ENCODE data around the gene GAMT. TPM values are rescaled to one million over a fixed set of nuclear protein-coding genes. Genes with fewer than 3 reads are reported as not detected.

The GAMT gene
- total RNA-seq, 1 experiment from 2014 or later: 27.7 TPM

DNA sequence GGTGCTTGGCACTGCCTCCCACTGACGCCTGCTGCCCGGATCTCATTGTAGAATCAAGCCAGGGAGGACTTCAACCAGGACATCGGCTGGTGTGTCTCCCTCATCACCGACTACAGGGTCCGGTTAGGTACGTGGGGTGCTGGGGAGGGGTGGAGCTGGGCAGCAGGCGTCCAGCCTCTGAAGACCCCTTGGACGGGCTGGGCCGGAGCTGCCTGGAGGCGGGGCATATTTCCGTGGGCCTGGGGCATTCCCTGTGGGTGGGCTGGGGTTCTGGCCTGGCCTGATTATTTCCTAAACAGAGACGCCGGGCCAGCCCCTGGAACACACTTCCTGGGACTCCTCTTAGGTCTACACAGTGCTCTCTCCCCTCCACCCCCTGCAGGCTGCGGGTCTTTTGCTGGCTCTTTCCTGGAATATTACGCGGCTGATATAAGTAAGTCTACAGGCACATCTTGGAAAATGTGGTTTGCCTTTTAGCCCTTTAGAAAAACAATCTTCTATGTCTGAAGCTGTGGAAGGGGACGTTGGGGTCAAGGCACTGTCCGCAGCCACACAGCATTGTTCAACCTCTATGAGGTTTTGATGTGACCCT, 32.0 kb downstream of the GAMT start:
- Mint-ChIP-seq H3K9me3 (no peaks in the 10 kb centered on the region), H3K4me1 (no peaks in the 10 kb centered on the region), H3K27ac (no peak overlapping the region), H3K4me3 (no peak overlapping the region), H3K27me3 (ENCODE audit: low read depth) (no peaks in the 10 kb centered on the region), H3K36me3 (peaks cover 39% of the 10 kb centered on the region)
- no peak for TF ChIP-seq NR2C2 (CRISPR knock-in tag; IDR thresholded peaks at IDR 0.05)
- TF ChIP-seq ETV6 (CRISPR knock-in tag; IDR thresholded peaks at IDR 0.05): no peak
- TF ChIP-seq ZBTB21 (CRISPR knock-in tag; IDR thresholded peaks at IDR 0.05; ENCODE audit: borderline replicate concordance): no peak
- TF ChIP-seq NFATC4 (CRISPR knock-in tag; IDR thresholded peaks at IDR 0.05): no peak
- no peak for TF ChIP-seq JAZF1 (CRISPR knock-in tag; IDR thresholded peaks at IDR 0.05)
- TF ChIP-seq, protein P1, sequence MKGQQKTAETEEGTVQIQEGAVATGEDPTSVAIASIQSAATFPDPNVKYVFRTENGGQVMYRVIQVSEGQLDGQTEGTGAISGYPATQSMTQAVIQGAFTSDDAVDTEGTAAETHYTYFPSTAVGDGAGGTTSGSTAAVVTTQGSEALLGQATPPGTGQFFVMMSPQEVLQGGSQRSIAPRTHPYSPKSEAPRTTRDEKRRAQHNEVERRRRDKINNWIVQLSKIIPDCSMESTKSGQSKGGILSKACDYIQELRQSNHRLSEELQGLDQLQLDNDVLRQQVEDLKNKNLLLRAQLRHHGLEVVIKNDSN (CRISPR knock-in tag; IDR thresholded peaks at IDR 0.05): no peak
- no peak for TF ChIP-seq GABPB1 (CRISPR knock-in tag; IDR thresholded peaks at IDR 0.05)
- TF ChIP-seq FOXP1 (CRISPR knock-in tag; IDR thresholded peaks at IDR 0.05; ENCODE audit: borderline replicate concordance): no peak
- TF ChIP-seq, protein P2, sequence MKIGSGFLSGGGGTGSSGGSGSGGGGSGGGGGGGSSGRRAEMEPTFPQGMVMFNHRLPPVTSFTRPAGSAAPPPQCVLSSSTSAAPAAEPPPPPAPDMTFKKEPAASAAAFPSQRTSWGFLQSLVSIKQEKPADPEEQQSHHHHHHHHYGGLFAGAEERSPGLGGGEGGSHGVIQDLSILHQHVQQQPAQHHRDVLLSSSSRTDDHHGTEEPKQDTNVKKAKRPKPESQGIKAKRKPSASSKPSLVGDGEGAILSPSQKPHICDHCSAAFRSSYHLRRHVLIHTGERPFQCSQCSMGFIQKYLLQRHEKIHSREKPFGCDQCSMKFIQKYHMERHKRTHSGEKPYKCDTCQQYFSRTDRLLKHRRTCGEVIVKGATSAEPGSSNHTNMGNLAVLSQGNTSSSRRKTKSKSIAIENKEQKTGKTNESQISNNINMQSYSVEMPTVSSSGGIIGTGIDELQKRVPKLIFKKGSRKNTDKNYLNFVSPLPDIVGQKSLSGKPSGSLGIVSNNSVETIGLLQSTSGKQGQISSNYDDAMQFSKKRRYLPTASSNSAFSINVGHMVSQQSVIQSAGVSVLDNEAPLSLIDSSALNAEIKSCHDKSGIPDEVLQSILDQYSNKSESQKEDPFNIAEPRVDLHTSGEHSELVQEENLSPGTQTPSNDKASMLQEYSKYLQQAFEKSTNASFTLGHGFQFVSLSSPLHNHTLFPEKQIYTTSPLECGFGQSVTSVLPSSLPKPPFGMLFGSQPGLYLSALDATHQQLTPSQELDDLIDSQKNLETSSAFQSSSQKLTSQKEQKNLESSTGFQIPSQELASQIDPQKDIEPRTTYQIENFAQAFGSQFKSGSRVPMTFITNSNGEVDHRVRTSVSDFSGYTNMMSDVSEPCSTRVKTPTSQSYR (CRISPR knock-in tag; IDR thresholded peaks at IDR 0.05): no peak
- TF ChIP-seq, protein P3, sequence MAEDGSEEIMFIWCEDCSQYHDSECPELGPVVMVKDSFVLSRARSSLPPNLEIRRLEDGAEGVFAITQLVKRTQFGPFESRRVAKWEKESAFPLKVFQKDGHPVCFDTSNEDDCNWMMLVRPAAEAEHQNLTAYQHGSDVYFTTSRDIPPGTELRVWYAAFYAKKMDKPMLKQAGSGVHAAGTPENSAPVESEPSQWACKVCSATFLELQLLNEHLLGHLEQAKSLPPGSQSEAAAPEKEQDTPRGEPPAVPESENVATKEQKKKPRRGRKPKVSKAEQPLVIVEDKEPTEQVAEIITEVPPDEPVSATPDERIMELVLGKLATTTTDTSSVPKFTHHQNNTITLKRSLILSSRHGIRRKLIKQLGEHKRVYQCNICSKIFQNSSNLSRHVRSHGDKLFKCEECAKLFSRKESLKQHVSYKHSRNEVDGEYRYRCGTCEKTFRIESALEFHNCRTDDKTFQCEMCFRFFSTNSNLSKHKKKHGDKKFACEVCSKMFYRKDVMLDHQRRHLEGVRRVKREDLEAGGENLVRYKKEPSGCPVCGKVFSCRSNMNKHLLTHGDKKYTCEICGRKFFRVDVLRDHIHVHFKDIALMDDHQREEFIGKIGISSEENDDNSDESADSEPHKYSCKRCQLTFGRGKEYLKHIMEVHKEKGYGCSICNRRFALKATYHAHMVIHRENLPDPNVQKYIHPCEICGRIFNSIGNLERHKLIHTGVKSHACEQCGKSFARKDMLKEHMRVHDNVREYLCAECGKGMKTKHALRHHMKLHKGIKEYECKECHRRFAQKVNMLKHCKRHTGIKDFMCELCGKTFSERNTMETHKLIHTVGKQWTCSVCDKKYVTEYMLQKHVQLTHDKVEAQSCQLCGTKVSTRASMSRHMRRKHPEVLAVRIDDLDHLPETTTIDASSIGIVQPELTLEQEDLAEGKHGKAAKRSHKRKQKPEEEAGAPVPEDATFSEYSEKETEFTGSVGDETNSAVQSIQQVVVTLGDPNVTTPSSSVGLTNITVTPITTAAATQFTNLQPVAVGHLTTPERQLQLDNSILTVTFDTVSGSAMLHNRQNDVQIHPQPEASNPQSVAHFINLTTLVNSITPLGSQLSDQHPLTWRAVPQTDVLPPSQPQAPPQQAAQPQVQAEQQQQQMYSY (CRISPR knock-in tag; IDR thresholded peaks at IDR 0.05): no peak
- no peak for TF ChIP-seq FOXJ3 (CRISPR knock-in tag; IDR thresholded peaks at IDR 0.05; ENCODE audit: borderline replicate concordance)
- TF ChIP-seq HMGA2 (CRISPR knock-in tag; IDR thresholded peaks at IDR 0.05): no peak
- TF ChIP-seq ZNF416 (CRISPR knock-in tag; IDR thresholded peaks at IDR 0.05): no peak
- no peak for TF ChIP-seq KAT7 (CRISPR knock-in tag; IDR thresholded peaks at IDR 0.05; ENCODE audit: borderline replicate concordance)
- TF ChIP-seq, protein P4, sequence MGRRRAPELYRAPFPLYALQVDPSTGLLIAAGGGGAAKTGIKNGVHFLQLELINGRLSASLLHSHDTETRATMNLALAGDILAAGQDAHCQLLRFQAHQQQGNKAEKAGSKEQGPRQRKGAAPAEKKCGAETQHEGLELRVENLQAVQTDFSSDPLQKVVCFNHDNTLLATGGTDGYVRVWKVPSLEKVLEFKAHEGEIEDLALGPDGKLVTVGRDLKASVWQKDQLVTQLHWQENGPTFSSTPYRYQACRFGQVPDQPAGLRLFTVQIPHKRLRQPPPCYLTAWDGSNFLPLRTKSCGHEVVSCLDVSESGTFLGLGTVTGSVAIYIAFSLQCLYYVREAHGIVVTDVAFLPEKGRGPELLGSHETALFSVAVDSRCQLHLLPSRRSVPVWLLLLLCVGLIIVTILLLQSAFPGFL (CRISPR knock-in tag; IDR thresholded peaks at IDR 0.05; ENCODE audit: borderline replicate concordance): no peak
- no peak for TF ChIP-seq ZNF263 (CRISPR knock-in tag; IDR thresholded peaks at IDR 0.05; ENCODE audit: low read depth)
- TF ChIP-seq ELF4 (CRISPR knock-in tag; IDR thresholded peaks at IDR 0.05; ENCODE audit: low read depth): no peak
- no peak for TF ChIP-seq TCF7 (CRISPR knock-in tag; IDR thresholded peaks at IDR 0.05; ENCODE audit: low read depth)
- no peak for TF ChIP-seq ZNF671 (CRISPR knock-in tag; IDR thresholded peaks at IDR 0.05)
- TF ChIP-seq FOXK1 (CRISPR knock-in tag; IDR thresholded peaks at IDR 0.05): no peak
- DNase-seq (ENCODE audit: low spot score) (no peak), ATAC-seq (no peak)
- ChIA-PET POLR2A (no interaction called here), CTCF (no interaction called here)
